Keratinocyte (primary cell): ENCODE results near the gene HNRNPK.

Experiments used
- CTCF ChIP-seq, 3 experiments: IDR thresholded peaks in 1 of 3; conservative IDR thresholded peaks in 1 of 3; optimal IDR thresholded peaks in 1 of 3; 2 replicates in 2 of 3; 3 replicates in 1 of 3; pipeline versions ENCODE3 to v1.5.1; 2011; ENCODE audit warnings: low read length in 3 of 3, mild to moderate bottlenecking in 3 of 3, moderate library complexity in 2 of 3, control low read depth in 1 of 3, inconsistent platforms in 1 of 3; ENCODE audit not compliant: insufficient read depth in 2 of 3; ENCODE audit errors: extremely low read depth in 1 of 3
- EZH2 ChIP-seq: IDR thresholded peaks from one replicate; pipeline ENCODE4 v1.6.1; 2012; ENCODE audit warnings: inconsistent platforms, mild to moderate bottlenecking, low read length, moderate library complexity

GRCh38 chr9:84007662-84008061, 27.6 kb upstream of the HNRNPK start:
- no peak for TF ChIP-seq EZH2
- no peak for TF ChIP-seq CTCF (optimal IDR thresholded peaks at IDR 0.05 in 1 of 3, IDR thresholded peaks at IDR 0.05 in 1 of 3, conservative IDR thresholded peaks at IDR 0.05 in 1 of 3; ENCODE audit: extremely low read depth in 1 of 3, insufficient read depth in 2 of 3, low read length in 3 of 3)
